Glomerular endothelial cell (primary cell): ENCODE results near the gene DYTN. TPM values are rescaled to one million over a fixed set of nuclear protein-coding genes. Genes with fewer than 3 reads are reported as not detected.

Source experiments
- DNase-seq: peaks from one replicate; pipeline ENCODE4 v3.0.0-alpha.2; 2011; ENCODE audit warnings: low read depth, low spot score; ENCODE audit errors: extremely low read depth
- total RNA-seq: library from RNA; depleted of rRNA; stranded (reverse); fragments of >200 nt; gene quantifications from 2 replicates; pipeline ENCODE4 v1.2.3, GENCODE V29; 2015

Gene DYTN
- total RNA-seq, 1 donor from 2014 or later, result not detected

DNA sequence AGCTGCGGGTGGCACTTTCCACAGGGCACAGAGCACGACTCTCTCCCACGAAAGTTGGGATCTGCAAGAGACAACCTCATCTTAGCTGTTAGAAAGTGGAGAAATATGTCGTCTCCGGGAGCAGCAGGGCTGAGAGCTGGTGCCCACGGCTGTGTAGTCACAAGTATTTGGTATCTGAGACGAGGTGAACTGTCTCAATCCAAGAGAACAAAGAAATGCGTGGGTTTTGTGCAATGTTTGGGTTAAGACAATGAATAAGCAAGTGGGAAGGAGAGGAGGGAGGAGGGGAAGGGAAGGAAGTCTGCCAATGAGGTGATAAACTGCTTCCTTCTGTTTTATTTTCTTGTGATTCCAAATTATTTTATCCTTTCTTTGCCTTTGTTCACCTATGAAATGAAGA is 18.0 kb downstream of the DYTN start:
- no peak for DNase-seq

- DNase-seq, result no peak
Observed at GRCh38 chr2:206698811-206699210, 19.4 kb downstream of the DYTN start.

DNA sequence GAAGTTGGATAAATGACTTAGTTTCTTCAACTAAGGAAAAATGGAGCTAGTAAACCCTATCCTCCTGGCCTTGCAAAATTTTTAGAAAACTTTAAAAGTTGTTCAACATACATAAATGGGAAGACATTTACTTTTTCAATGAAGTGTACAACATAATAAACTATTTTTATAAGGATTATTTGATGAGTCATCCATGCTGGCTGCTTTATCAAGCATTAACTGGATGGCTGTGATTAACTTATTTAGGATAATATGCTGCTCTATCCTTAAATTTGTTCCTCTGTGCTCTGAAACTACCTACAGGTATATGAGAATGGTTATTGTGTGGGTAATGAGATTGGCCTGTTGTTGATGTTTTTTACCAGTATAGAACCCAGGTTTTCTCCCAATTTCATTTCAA is 21.3 kb downstream of the DYTN start:
- DNase-seq, result no peak

GRCh38 chr2:206693399-206694137 is 24.6 kb downstream of the DYTN start:
- DNase-seq, result peak; percentile 61

DNA sequence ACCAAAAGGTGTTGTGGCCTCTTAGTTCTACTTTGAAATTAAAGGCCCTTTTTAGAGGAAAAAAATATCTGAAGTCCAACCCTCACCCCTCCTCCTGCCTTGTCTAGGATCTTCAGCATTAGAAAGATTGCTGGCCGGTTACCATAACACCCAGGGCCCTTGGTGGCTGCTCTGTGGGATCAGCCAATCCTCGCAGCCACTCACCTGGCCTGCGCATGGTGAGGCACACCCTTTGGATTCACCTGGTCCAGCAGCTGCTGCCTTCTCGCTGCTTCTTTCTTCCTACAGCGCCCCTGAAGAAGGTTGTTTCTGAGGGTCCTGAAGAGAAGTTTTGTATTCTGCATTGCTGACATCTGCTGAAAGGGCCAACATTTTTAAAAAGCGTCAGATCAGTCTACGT is 25.2 kb downstream of the DYTN start:
- no peak for DNase-seq

DNA sequence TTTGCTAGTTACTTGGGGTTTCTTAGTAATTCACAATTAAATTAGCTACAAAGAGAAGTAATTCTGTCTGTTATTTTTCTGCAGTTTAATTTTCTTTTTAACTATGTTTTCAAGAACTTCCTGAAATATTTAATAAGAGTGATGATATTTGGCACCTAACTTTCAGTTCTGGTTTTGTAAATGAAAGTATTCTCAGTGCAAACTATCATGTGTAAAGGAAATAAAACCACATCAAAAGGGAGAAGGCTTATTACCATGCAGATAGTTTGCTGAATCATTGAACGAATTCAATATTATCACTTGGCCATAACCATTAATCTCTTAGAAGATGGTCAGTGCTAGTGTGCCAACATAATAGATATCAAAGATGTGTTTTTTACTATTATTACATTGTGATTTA is 29.2 kb downstream of the DYTN start:
- no peak for DNase-seq

DNA sequence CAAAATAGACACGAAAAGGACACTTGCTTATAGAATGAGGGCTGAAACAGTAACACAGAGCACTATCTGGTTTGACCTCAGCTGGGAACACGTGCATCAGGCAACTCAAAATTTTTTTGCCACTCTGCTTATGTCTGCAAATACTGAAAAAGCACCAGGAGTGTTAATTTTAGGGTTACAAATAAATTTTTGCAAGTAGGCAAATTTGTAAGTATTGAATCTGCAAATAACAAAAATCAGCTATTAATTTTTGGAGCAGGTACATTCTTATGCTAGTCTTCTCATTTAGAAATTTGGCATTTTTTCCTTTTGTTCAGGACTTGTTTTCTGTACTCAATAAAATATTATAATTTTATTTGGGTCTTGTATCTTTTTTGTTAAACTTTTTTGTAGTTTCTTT is 29.7 kb downstream of the DYTN start:
- DNase-seq, result no peak

DNA sequence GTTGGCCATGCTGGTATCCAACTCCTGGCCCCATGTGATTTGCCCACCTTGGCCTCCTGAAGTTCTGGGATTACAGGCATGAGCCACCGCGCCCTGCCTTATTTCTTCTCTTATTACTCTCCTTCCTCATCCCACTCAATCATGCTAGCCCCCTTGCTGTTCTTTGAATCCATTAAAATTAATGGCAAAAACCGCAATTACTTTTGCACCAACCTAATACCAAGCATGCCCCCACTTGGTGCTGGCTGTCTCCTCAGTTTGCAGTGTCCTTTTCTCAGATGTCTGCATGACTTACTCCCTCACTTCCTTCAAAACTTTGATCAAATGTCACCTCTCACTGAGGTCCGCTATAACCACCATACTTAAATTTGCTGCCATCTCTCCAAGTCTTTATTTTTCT is 34.6 kb downstream of the DYTN start:
- DNase-seq, result no peak

- no peak for DNase-seq
Observed at GRCh38 chr2:206670531-206671319, 47.5 kb downstream of the DYTN start.

DNA sequence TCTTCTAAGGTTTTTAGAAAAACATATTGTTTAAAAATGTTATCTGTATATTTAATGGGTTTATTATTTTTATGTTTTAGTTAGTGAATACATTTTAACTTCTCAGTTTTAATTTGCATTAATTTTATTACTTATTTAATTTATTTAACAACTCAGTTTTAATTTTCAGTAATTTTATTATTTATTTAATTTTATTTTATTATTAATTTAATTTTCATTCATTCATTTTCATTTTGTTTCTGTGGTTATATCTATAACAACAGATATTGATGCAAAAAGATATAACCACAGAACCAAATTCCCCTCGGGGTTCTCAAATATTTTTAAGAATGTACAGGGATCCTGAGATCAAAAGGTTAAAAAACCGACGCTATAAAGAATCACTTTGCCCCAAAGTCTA is 52.9 kb downstream of the DYTN start:
- DNase-seq, result no peak

DNA sequence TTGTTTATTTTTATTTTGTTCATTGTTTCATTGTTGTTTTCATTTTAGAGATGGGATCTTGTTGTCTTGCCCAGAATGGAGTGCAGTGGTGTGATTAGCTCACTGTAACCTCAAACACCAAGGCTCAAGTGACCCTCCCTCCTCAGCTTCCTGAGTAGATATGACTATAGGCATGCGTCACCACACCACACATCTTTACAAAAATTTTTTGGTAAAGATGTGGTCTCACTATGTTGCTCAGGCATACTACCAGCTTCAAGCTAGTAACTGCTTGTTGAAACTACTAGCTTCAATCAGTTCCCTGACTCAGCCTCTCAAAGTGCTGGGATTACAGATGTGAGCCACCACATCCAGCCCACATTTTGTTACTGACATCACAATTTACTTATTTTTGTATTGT is 61.1 kb downstream of the DYTN start:
- DNase-seq, result no peak

- DNase-seq, result no peak
Observed at GRCh38 chr2:206647985-206648384, 70.2 kb downstream of the DYTN start.

GRCh38 chr2:206642075-206643025 is 75.8 kb downstream of the DYTN start, which contains the start of gene FAM237A:
Gene FAM237A, plus strand, starts transcription at chr2:206642487. Its CDS starts 1,750 bp downstream, at chr2:206644237.
- DNase-seq, result peak; percentile 25

GRCh38 chr2:206641226-206641625 is 77.0 kb downstream of the DYTN start:
- no peak for DNase-seq

DNA sequence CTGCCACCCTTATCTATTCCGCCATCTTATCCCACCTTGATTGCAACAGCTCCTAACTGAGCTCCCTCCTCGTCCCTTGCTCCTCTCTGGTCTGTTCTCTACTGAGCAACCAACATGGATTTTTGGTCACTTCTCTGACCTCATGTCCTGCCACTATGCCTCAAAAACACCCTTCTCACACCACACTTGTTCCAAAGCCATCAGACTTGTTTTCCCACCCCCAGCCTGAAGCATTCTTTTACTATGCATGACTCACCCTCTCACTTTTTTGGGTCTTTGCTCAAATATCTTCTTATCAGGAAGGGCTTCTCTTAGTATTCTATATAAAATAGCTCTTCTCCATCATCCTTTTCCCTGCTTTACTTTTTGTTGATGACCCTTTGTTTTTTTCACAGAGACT is 78.6 kb downstream of the DYTN start:
- no peak for DNase-seq

DNA sequence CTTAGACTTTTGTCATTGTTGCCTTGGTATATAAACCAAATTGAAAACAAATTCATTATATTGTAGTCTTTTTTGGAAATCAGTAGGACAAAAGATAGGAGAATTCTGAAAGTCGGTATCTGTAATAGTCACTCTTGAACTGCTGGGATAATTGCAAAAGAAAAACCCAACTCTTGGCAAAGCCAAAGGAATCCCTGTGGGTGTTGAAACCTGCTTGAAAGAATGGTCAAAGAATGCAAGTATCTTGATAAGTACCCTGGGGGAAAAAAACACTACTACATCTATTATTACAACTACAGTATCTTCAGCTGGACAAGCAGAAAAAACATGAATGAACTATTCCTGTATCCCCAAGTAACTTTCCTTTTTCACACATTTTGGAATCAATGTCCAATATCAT is 83.2 kb downstream of the DYTN start:
- DNase-seq, result no peak

DNA sequence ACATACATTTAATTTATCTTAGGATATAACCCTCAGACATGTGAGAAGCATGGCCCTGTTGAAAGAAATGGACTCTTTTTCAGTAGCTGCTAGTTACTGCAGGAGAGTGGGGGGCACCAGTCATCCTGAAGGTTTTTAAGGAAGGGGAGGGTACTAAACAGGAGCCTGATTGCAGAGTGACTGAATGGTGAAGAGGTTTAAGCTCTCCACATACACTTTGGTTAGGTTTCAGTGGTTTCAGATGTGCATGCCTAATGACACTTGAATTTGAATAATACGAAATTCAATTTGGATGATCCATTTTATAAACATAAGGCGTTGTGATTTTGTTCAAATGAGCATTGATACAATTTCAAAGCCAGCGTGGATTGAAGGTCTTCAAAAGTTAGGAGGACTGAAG is 86.9 kb downstream of the DYTN start:
- DNase-seq, result no peak

GRCh38 chr2:206627632-206628031 is 90.6 kb downstream of the DYTN start:
- no peak for DNase-seq

DNA sequence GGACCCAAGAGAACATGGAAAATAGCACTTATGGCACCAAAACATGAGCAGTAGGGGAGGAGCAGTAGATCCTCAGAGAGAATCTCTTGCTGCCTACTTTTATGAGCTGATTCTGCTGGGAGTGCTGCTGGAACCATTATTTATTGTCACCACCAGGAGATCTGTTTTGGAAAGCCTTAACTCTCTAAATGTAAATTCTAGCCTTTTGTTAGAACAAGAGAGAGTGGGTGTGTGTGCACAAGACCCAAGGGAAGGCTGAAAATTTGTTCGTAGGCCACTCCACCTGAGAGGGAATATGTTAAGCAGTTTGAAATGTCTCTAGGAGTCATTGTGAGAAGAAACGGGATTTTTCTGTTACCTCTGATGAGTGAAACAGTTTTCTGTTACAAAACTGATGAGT is 92.1 kb downstream of the DYTN start:
- no peak for DNase-seq

- DNase-seq, result no peak
Observed at GRCh38 chr2:206619011-206619410, 99.2 kb downstream of the DYTN start.

GRCh38 chr2:206616151-206616550 is 102.0 kb downstream of the DYTN start:
- DNase-seq, result no peak
